H1 (cell line): ENCODE results near the gene NTN4.

Experiments
- CTCF ChIP-seq, 3 experiments: IDR thresholded peaks; 1 replicate in 2 of 3; 2 replicates in 1 of 3; pipeline versions ENCODE4 v1.5.1 to v1.6.1; 2011; ENCODE audit warnings: low read length in 3 of 3, mild to moderate bottlenecking in 3 of 3, inconsistent platforms in 2 of 3, low read depth in 1 of 3, moderate library complexity in 1 of 3; ENCODE audit not compliant: insufficient read depth in 1 of 3; ENCODE audit errors: control extremely low read depth in 1 of 3
- EP300 ChIP-seq, 2 experiments: IDR thresholded peaks; 1 replicate in 1 of 2; 2 replicates in 1 of 2; pipeline ENCODE4 v1.6.1; 2011 to 2012; ENCODE audit warnings: low read depth in 2 of 2, low read length in 2 of 2, mild to moderate bottlenecking in 2 of 2, borderline replicate concordance in 1 of 2, inconsistent platforms in 1 of 2, moderate library complexity in 1 of 2
- EZH2 ChIP-seq: fragments of 200-600 bp; sonication (generic); IDR thresholded peaks from 2 replicates; pipeline ENCODE4 v1.7.1; 2012; ENCODE audit warnings: low read depth, mild to moderate bottlenecking, moderate library complexity, low read length, inconsistent platforms; ENCODE audit not compliant: severe bottlenecking
- POLR2A ChIP-seq, 2 experiments: IDR thresholded peaks; 1 replicate in 1 of 2; 2 replicates in 1 of 2; pipeline ENCODE4 v1.6.1; 2011; ENCODE audit warnings: low read depth in 2 of 2, low read length in 2 of 2, mild to moderate bottlenecking in 2 of 2; ENCODE audit errors: control extremely low read depth in 1 of 2
- POLR2AphosphoS5 ChIP-seq: IDR thresholded peaks from 2 replicates; pipeline ENCODE4 v1.6.1; 2011; ENCODE audit warnings: low read depth, low read length
- RAD21 ChIP-seq, 2 experiments: IDR thresholded peaks in 1 of 2; conservative IDR thresholded peaks in 1 of 2; 2 replicates each; pipeline ENCODE4 v1.6.1; 2011; ENCODE audit warnings: low read depth in 2 of 2, low read length in 2 of 2, improper control_type of control experiment in 1 of 2, inconsistent platforms in 1 of 2, mild to moderate bottlenecking in 1 of 2, moderate library complexity in 1 of 2
- USF2 ChIP-seq: IDR thresholded peaks from 2 replicates; pipeline ENCODE4 v1.6.1; 2011; ENCODE audit warnings: low read length, improper control_type of control experiment

- no peak for TF ChIP-seq CTCF (IDR thresholded peaks at IDR 0.05; ENCODE audit: control extremely low read depth in 1 of 3, insufficient read depth in 1 of 3, low read depth in 1 of 3, low read length in 3 of 3)
- no peak for TF ChIP-seq RAD21 (IDR thresholded peaks at IDR 0.05 in 1 of 2, conservative IDR thresholded peaks at IDR 0.05 in 1 of 2; ENCODE audit: low read depth in 2 of 2, low read length in 2 of 2)
- no peak for TF ChIP-seq EZH2
- TF ChIP-seq POLR2AphosphoS5: no peak
- no peak for TF ChIP-seq POLR2A (IDR thresholded peaks at IDR 0.05; ENCODE audit: control extremely low read depth in 1 of 2, low read depth in 2 of 2, low read length in 2 of 2)
- no peak for TF ChIP-seq EP300 (IDR thresholded peaks at IDR 0.05; ENCODE audit: borderline replicate concordance in 1 of 2, low read depth in 2 of 2, low read length in 2 of 2)
- no peak for TF ChIP-seq USF2
These were observed 96.9 kb downstream of the NTN4 start for GRCh38 chr12:95693689-95694088.
